Upper lobe of left lung (tissue), 4 donors: Measurements from ENCODE around the gene KIF5A.

Experiments used
- EP300 ChIP-seq, 4 donors: sonication (generic); formaldehyde crosslinking; IDR thresholded peaks; one replicate each; pipeline ENCODE4 v1.5.1; 2017; ENCODE audit warnings: antibody characterized with exemption in 4 of 4, control low read depth in 2 of 4
- POLR2A ChIP-seq, 4 donors: fragments of 450-650 bp; IDR thresholded peaks; one replicate each; pipeline ENCODE4 v1.5.1; 2016 to 2017; ENCODE audit warnings: antibody characterized with exemption in 4 of 4, mild to moderate bottlenecking in 2 of 4
- TF ChIP-seq, protein P1 (sequence below), 6 experiments: fragments of 450-650 bp in 4 of 6; fragments of 200-600 bp in 2 of 6; sonication (generic) in 2 of 6; IDR thresholded peaks; one replicate each; pipeline ENCODE4 v1.5.1; 2016 to 2019; ENCODE audit warnings: antibody characterized with exemption in 6 of 6

- TF ChIP-seq POLR2A (IDR thresholded peaks at IDR 0.05) (no peak), EP300 (IDR thresholded peaks at IDR 0.05) (no peak)
- TF ChIP-seq, protein P1, sequence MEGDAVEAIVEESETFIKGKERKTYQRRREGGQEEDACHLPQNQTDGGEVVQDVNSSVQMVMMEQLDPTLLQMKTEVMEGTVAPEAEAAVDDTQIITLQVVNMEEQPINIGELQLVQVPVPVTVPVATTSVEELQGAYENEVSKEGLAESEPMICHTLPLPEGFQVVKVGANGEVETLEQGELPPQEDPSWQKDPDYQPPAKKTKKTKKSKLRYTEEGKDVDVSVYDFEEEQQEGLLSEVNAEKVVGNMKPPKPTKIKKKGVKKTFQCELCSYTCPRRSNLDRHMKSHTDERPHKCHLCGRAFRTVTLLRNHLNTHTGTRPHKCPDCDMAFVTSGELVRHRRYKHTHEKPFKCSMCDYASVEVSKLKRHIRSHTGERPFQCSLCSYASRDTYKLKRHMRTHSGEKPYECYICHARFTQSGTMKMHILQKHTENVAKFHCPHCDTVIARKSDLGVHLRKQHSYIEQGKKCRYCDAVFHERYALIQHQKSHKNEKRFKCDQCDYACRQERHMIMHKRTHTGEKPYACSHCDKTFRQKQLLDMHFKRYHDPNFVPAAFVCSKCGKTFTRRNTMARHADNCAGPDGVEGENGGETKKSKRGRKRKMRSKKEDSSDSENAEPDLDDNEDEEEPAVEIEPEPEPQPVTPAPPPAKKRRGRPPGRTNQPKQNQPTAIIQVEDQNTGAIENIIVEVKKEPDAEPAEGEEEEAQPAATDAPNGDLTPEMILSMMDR (IDR thresholded peaks at IDR 0.05), result no peak
Measured at GRCh38 chr12:57592551-57593165, 42.8 kb downstream of the KIF5A start.
